GM19438 (cell line): Measurements from ENCODE around the gene PDE6A.
"Not testable (repeated sequence)": the region's sequence is repeated elsewhere in the genome, so short reads cannot be mapped to it uniquely, and the experiment has no call there.

Source experiments
- ATAC-seq: cut with Tn5 transposase; IDR thresholded peaks from one replicate; pipeline ENCODE4 v1.9.1; 2021; ENCODE audit warnings: low read depth; ENCODE audit not compliant: unreplicated experiment

The PDE6A gene

DNA sequence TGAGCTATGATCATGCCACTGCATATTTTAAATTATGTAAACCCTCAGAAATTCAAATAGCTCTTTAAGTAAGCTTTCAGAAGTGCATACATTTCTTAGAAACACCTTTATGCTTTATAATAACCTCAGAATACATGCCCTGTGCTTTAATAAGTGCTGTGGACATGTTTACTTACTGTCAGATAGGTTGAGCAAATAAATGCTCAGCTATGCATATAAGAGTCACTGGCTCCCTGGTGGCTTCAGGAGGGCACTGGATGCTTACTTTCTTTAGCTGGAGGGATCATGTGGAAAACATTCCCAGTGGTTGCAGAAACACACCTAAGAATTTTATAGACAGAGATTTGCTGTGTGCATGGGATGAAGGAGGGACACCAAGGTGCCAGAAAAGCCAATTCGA, 74.4 kb downstream of the PDE6A start:
- ATAC-seq = no peak

DNA sequence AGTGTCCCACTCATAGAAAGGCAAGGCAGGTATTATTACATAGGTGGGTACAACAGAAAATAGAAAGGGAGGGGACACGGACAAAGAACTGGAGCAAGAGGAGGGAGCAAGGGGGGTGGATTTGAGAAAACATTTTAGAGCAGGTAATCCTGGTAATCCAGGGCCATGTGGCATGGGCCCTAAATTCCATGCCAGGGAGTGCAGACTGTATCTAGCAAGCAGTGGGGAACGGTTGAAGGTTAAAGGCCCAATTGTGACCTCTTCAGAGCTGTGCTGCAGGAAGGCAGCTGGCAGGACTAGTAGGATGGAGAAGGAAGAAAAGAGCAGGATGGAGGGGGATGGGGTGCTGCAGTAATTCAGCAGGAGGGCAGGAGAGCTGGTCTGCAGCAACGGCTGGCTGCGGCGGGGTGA, 75.2 kb downstream of the PDE6A start:
- no peak for ATAC-seq

DNA sequence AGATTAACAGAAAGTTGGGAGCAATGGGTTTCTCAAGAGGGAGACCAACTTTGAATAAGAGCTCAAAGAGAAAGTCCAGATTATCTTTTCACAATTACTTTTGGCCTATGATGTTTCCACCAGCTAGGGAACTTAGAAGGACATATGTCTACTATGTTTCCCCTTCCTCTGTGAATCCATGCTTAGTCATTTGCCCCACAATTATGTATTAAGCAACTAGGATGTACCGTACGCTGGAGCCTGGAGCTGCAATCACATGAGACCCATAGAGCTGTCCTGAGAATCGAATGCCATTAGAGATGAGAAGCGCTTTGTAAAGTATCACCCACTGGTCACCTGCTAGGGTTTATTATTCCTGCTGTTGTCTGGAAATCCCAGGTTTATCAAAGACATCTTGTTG, 78.8 kb downstream of the PDE6A start:
- no peak for ATAC-seq

DNA sequence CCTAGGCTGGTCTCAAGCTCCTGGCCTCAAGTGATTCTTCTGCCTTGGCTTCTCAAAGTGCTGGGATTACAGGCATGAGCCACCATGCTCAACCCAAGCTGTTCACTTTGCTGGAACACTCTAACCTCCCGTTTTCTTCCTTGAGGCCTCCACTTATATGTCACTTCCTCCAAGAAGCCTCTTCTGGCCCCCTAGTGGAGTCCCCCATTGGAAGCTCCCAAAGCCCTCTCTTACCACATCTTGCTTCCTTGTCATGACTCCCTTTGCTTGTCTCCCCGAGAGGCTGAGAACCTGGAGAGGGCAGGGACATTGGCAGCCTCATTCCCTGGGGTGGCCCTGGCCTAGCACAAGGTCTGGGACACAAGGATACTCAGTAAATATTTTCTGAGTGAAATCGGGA, 80.8 kb downstream of the PDE6A start:
- no peak for ATAC-seq

DNA sequence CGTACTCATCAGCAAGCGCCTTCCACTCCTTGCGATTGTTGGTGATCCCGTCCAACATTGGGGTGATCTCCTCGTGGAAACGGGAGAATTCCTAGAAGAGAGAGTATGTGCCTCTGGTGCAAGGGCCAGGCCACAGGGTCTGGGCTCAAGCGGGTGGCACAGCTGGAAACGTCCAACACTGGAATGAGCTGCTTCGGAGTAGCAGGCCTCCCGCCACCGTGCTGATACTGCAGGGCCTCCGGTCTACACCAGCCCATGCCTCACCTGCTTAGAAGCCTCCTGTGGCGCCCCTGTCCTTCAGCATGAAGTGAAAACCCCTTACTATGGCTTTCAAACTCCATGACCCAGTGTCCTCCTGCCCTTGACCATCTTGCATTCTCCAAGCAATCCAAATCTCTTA, 81.4 kb downstream of the PDE6A start:
- no peak for ATAC-seq

DNA sequence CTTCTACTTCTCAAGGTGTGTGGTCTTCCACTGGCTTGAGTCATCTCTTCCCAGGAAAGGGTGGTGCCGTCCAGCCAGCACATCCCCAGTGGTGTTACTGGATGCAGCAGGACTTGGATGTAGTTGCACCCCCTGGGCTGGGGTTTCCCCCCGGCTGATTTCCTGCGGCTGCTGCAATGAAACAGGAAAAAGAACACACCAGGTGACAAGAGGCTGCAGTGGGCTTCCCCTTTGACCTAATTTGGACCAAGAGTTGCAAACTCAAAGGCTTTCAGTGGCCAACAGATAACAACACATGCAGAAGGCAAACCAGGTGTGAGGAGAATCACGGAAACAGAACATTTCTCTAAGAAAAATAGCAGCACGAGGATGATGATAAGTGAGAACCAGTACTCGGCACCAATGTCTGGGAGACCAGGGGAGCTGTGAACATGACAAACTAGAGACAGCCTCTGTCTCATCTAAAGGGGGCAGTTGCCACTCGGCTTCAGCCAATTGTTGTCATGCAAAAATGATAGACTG, 83.7 kb downstream of the PDE6A start:
- ATAC-seq = peak; percentile 91

DNA sequence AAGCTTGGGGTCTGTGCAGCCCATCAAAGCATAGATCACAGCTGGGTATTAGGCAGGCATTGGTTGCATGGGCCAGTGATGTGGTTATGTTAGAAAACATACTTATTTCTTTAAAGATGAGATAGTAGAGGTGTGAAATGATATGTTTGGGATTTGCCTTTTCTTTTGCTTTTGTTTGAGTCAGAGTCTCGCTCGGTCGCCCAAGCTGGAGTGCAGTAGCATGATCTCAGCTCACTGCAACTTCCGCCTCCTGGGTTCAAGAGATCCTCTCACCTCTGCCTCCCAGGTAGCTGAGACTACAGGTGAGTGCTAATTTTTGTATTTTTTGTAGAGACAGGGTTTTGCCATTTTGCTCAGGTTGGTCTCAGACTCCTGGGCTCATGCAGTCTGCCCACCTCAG, 84.8 kb downstream of the PDE6A start:
- no peak for ATAC-seq

DNA sequence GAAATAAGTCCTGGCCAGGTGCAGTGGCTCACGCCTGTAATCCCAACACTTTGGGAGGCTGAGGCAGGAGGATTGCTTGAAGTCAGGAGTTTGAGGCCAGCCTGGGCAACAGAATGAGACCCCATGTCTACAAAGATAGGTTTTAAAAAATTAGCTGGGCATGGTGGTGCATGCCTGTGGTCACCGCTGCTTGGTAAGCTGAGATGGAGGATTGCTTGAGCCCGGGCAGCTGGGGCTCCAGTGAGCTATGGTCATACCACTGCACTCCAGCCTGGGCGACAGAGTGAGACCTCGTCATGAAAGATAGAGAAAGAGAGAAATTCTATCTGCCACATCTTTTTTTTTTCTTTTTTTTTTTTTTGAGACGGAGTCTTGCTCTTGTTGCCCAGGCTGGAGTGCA, 86.1 kb downstream of the PDE6A start:
- not testable (repeated sequence) for ATAC-seq

DNA sequence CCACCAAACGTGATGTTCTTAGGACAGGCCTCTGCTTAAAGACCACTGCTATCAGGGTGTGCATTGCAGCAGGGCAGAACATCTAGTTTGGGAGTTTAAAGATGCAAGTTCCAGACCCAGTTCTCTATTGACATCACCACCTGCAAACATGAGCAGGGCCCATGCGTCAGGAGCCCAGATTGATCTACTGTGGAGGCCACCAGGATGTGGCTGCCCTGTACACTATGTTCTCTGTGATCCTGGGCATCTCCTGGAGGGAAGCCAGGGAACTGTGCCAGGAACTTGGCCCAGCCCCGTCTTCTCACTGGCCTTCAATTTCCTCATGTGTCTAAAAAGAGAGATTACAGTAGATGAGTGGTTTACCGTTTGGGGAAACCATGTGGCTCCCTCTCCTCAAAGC, 87.1 kb downstream of the PDE6A start:
- no peak for ATAC-seq

DNA sequence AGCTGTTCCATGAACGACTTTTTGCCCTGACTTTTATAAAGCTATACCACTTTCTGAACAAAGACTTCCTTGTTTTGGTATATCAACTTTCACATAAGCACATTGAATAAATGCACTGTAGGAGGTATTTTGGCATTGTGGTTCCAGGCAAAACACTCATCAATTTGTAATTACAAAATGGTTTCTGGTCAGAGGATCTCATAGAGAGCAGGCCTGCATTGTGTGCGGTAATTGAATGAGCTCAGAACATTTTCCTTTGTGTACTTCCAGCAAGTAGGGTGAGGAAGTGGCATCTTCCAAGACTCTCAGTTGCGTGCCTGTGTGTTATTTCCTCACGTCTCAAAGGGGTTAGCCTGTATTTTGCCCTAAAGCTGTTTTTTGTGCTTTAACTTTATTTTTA, 89.2 kb downstream of the PDE6A start:
- no peak for ATAC-seq

DNA sequence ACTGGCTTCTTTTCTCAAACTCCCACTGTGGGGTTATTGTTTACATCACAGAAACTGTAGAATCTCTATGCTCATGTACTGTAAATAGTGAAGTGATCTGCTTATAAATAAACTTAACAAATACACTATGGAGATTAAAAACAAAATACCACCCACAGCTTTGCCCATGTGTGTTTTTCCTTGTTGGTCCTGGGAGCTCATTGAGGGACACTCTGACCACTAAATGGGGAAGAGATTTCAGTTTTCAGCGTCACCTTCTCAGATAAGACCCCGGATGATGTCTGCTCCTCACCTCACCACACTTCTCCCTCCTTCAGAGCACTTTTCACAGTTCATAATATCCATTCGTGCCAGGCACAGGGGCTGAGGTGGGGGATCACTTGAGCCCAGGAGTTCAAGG, 89.7 kb downstream of the PDE6A start:
- ATAC-seq = no peak

DNA sequence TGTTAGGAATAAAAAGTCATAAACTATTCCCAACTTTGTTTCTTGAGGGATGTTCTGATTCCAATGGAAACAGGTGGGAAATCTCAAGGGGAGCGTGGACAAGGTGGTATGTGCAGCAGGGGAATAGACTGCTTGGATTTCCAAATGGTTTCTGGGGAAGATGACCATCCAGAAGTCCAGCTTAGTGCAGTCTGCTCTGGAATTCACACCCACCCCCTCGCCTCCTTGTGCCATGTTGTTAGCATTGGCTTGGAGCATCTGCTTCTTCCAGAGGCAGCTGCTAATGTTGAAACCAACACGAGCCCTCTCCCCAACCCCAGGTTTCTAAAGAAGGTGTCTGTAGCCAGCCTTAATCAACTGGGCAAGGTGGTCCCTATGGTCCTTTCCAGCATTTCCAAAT, 90.9 kb downstream of the PDE6A start:
- ATAC-seq = no peak

DNA sequence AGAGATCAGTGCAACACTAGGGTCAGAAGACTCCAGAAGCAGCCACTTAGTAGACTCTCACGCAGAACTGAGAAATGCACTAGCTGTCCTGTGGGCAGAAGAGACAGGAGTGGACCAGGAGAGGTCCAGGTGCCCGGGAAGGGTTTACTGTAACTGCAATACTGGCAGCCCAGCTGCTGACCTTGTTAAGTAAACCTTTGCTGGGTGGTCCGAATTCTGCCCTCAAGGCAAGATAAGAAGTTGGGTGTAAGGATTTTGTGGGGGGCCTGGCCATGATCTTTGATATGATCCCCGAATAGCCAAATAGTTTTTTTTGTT, 91.3 kb downstream of the PDE6A start:
- no peak for ATAC-seq

DNA sequence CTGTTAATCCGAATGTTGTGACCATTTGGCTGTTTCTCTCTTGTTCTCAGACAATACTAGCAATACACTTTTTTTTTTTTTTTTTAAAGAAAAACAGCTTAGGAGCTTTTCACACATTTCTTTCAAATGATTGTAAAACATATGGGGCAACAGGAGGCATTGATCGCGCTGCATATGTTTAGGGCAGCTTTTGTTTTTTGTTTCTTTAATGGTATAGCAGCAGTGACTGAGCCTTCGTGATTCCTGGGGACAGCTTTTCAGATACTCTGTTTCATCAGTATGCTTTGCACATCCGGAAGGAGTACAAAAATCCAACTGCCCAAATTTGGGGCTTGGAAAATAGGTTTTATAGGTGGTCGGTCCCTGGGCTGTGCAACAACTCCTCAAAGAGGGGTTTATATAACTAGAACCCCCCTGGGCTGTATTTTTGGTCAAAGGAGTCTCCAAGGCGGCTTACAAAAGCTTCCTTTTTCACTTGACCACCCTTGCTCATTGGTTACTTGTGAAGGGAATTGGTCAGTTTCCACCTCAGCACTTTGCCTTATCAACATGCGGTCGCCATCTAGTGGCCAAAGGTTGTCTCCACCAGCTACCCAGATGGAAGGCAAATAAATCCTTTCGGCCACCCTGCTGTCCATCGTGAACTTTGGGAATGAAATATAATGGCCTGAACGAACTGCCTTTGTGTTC, 91.8 kb downstream of the PDE6A start:
- no peak for ATAC-seq

DNA sequence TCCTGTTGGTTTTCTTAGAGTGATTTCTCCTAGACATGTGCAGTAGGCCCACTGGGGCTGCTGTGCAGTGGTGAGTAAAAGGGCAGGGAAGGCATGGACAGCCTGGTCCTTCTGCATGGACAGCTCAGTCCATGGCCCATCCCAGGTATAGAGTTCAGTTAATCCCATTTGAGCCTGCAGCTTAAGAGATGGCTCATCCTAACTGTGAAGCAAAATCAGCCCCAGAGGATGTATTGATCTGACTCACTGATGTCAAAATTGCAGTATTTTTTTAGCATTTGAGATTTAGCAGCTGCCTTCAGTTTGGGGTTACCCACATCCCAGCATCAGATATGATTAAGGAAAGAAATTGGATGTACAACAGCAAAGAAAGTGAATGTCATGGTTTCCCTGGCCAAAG, 93.4 kb downstream of the PDE6A start:
- no peak for ATAC-seq

DNA sequence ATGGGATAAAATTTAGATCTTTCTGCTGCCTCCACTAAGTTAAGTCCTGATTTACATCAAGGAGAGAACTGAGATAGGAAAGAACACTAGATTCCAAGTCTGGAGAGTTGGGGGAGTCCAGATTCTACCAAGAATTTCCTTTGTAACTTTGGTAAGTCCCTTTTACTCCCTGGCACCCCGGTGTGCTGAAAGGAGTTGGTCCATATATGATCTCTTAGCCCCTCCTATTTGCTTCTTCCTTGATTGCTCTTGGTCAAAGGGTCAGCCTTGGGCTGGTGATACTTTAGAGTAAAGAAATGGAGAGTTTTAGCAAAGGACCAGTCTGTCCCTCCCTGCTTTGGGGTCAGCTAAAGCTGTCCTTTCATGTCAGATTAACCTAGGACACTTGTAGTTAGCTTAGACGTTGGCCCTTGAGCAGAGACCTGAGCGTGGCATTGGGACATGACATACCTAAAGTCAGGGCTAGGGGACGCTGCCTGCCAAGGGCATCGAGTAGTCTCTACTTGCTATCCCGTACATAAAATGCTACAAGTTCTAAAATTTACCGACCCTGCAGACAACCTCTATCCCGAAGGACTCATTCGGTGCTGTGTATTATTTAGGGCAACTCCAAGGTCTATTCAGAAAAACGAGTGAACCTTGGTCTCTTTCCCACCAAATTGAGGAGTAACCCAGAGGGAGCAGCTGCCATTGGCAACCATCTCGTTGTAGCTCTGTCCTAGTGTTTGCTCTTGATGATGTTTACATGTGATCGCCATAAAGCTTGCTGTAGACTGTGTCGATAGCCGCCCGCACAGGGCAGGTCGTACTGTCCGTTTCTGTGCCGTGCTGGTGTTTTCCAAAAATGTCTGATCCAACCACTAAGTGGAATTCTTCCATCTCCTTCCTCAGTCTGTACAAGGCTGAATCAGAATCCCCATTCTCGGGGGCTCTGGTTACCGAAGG, 94.4 kb downstream of the PDE6A start:
- no peak for ATAC-seq

DNA sequence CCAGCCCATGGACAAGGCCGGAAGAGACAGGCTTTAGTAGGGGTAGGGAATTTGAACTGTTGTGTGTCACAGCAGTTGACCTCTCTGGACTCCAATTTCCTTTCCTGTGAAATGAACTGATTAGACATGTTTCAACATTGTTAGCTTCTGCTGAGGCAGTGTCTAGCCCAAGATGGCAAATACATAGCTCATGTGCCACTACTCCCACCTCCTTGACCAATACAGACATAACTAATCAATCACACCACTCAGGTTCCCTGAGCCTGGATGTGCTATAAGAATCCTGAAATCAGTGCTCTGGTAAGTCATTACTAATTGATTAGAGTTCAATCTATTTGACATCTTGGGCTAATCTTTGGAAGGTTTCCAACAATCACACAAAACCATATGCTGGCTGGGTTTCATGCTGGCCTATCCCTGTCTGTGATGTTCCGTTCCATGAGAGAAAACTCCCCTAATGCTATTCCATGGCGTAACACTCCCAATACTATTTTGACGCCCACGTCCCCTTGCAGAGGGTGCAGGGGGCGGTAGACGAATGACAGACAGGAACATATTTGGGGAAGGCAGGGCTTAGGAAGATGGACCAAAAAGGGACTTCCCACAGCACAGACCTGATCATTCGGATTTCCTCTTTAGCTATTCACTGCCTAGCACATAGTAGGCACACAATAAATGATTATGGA, 95.2 kb downstream of the PDE6A start:
- ATAC-seq = no peak

DNA sequence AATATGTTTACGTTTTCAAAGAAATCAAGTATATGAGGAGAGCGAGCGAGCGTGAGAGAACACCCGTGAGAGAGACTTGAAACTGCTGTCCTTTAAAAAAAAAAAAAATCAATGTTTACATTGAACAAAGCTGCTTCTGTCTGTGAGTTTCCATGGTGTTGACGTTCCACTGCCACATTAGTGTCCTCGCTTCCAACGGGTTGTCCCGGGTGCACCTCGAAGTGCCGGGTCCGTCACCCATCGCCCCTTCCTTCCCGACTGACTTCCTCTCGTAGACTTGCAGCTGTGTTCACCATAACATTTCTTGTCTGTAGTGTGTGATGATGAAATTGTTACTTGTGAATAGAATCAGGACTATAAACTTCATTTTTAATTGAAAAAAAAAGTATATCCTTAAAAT, 97.0 kb downstream of the PDE6A start:
- ATAC-seq = no peak

DNA sequence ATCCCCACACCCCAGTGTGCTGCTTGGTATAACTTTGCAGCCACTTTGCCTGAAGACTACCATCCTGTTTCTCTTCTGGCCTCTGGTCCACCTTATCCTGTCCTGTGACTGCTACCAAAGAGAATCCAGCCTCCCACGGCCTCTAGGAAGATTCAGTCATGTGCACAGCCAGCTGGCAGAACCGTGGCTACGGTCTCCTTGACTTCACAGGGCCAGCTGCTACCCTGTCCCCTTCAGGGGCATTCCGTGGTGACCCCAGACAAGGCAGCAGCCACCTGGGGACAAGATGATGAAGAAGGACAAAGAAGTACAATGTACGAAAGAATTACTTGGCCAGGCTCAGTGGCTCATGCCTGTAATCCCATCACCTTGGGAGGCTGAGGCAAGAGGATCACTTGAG, 98.6 kb downstream of the PDE6A start:
- no peak for ATAC-seq

DNA sequence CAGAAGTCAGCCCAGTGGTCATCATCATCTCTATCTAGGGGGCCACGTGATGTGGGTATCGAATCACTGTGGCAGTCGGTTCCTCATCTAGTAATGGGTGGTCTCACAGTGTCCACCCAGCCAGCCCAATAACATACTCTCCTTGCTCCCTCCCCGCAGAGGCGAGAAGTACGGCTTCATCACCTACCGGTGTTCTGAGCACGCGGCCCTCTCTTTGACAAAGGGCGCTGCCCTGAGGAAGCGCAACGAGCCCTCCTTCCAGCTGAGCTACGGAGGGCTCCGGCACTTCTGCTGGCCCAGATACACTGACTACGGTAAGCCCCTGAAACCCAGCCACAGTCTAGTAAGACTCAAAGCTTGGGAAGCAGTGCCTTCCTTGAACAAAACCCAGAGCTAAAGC, 99.0 kb downstream of the PDE6A start:
- no peak for ATAC-seq
